ENCODE results near the gene NPAS2. TPM values are rescaled to one million over a fixed set of nuclear protein-coding genes. Genes with fewer than 3 reads are reported as not detected.

The NPAS2 gene
- total RNA-seq, 4 donors from 2014 or later, result 14.1 to 45.8 (median 28.1) TPM

GRCh38 chr2:100814043-100814442, 5.9 kb upstream of the NPAS2 start:
- Histone ChIP-seq H3K4me1 (peaks cover 29 to 35% (median 31%) of the 10 kb centered on the region in 4 donors), H3K36me3 (no peaks in the 10 kb centered on the region), H3K9me3 (no peaks in the 10 kb centered on the region), H3K4me3 (no peak overlapping the region), H3K27ac (replicated peaks in 1 of 4) (peak overlapping the region in 1 of 4 donors; percentile 39), H3K27me3 (peaks cover 0 to under 1% (median 0%) of the 10 kb centered on the region in 4 donors)
- no peak for TF ChIP-seq CTCF (IDR thresholded peaks at IDR 0.05)
- TF ChIP-seq POLR2A (IDR thresholded peaks at IDR 0.05; ENCODE audit: low read depth), result no peak
- TF ChIP-seq POLR2AphosphoS5 (IDR thresholded peaks at IDR 0.05), result no peak
- TF ChIP-seq EP300 (IDR thresholded peaks at IDR 0.05), result no peak
- no peak for DNase-seq (ENCODE audit: extremely low spot score)
- intact Hi-C loops (cut with DNase I), result no loop called here
- 90% methylated on average over 3 of the region's 3 CpGs for WGBS

GRCh38 chr2:100814453-100814852, 5.5 kb upstream of the NPAS2 start:
- no peaks in the 10 kb centered on the region for H3K9me3 ChIP-seq
- no peak for DNase-seq (ENCODE audit: extremely low spot score)
- 90% methylated on average over 3 of the region's 3 CpGs for WGBS
- no peak for TF ChIP-seq CTCF (IDR thresholded peaks at IDR 0.05)
- TF ChIP-seq POLR2AphosphoS5 (IDR thresholded peaks at IDR 0.05), result no peak
- TF ChIP-seq POLR2A (IDR thresholded peaks at IDR 0.05; ENCODE audit: low read depth), result no peak
- TF ChIP-seq EP300 (IDR thresholded peaks at IDR 0.05), result no peak
- no peaks in the 10 kb centered on the region for H3K36me3 ChIP-seq
- no peak overlapping the region for H3K4me3 ChIP-seq
- H3K27ac ChIP-seq (replicated peaks in 1 of 4), result peak overlapping the region in 1 of 4 donors; percentile 39
- H3K27me3 ChIP-seq, result peaks cover 0 to 5% (median 0%) of the 10 kb centered on the region in 4 donors
- intact Hi-C loops (cut with DNase I), result no loop called here
- H3K4me1 ChIP-seq, result peaks cover 33 to 35% (median 34%) of the 10 kb centered on the region in 4 donors

GRCh38 chr2:100817388-100817985, 2.5 kb upstream of the NPAS2 start:
- H3K27ac ChIP-seq (replicated peaks in 1 of 4), result peak overlapping the region; percentile 91 to 97 (median 96)
- H3K9me3 ChIP-seq, result no peaks in the 10 kb centered on the region
- H3K27me3 ChIP-seq, result peaks cover 0 to 9% (median 0%) of the 10 kb centered on the region in 4 donors
- no peaks in the 10 kb centered on the region for H3K36me3 ChIP-seq
- TF ChIP-seq EP300 (IDR thresholded peaks at IDR 0.05) (no peak), POLR2A (IDR thresholded peaks at IDR 0.05; ENCODE audit: low read depth) (no peak), POLR2AphosphoS5 (IDR thresholded peaks at IDR 0.05) (no peak), CTCF (IDR thresholded peaks at IDR 0.05) (no peak)
- no peak for DNase-seq (ENCODE audit: extremely low spot score)
- peaks cover 30 to 61% (median 55%) of the 10 kb centered on the region in 4 donors for H3K4me1 ChIP-seq
- intact Hi-C loops (cut with DNase I), result loop anchor here (5.0 kb wide), 1 partner anchor 85 kb away; no protein-coding TSS in a partner anchor
- 90% methylated on average over 7 of the region's 7 CpGs for WGBS
- no peak overlapping the region for H3K4me3 ChIP-seq

- DNase-seq (ENCODE audit: extremely low spot score), result no peak
- Histone ChIP-seq H3K4me3 (peak overlapping the region; percentile 79 to 83 (median 81)), H3K27me3 (peaks cover 0 to 9% (median 0%) of the 10 kb centered on the region in 4 donors), H3K27ac (replicated peaks in 1 of 4) (peak overlapping the region; percentile 91 to 97 (median 96)), H3K4me1 (peaks cover 30 to 66% (median 61%) of the 10 kb centered on the region in 4 donors), H3K36me3 (no peaks in the 10 kb centered on the region), H3K9me3 (no peaks in the 10 kb centered on the region)
- WGBS, result 17% methylated on average over 16 of the region's 16 CpGs
- TF ChIP-seq EP300 (IDR thresholded peaks at IDR 0.05) (no peak), POLR2A (IDR thresholded peaks at IDR 0.05; ENCODE audit: low read depth) (no peak), POLR2AphosphoS5 (IDR thresholded peaks at IDR 0.05) (peak in 1 of 2 donors; percentile 23)
- intact Hi-C loops (cut with DNase I), result loop anchor here (5.0 kb wide), 1 partner anchor 86 kb away; no protein-coding TSS in a partner anchor
Measured at GRCh38 chr2:100818003-100818605, 1.8 kb upstream of the NPAS2 start.

All from esophagus muscularis mucosa (tissue), 4 donors.